Measurements from ENCODE around the gene RAB6B.

RAB6B gene

GRCh38 chr3:133804896-133805295, 90.8 kb downstream of the RAB6B start:
- TF ChIP-seq, protein P1, sequence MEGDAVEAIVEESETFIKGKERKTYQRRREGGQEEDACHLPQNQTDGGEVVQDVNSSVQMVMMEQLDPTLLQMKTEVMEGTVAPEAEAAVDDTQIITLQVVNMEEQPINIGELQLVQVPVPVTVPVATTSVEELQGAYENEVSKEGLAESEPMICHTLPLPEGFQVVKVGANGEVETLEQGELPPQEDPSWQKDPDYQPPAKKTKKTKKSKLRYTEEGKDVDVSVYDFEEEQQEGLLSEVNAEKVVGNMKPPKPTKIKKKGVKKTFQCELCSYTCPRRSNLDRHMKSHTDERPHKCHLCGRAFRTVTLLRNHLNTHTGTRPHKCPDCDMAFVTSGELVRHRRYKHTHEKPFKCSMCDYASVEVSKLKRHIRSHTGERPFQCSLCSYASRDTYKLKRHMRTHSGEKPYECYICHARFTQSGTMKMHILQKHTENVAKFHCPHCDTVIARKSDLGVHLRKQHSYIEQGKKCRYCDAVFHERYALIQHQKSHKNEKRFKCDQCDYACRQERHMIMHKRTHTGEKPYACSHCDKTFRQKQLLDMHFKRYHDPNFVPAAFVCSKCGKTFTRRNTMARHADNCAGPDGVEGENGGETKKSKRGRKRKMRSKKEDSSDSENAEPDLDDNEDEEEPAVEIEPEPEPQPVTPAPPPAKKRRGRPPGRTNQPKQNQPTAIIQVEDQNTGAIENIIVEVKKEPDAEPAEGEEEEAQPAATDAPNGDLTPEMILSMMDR (IDR thresholded peaks at IDR 0.05; ENCODE audit: borderline replicate concordance, control extremely low read depth, extremely low read depth, insufficient read depth, missing control alignments) = no peak
- in situ Hi-C loops (cut with MboI; ENCODE audit: low sequenced_read_pairs, unreplicated experiment) = no loop called here
- DNase-seq (ENCODE audit: low spot score) = no peak

- in situ Hi-C loops (cut with MboI; ENCODE audit: low sequenced_read_pairs, unreplicated experiment) = no loop called here
- no peak for DNase-seq (ENCODE audit: low spot score)
- TF ChIP-seq, protein P1 (IDR thresholded peaks at IDR 0.05; ENCODE audit: borderline replicate concordance, control extremely low read depth, extremely low read depth, insufficient read depth, missing control alignments) = no peak
These were observed 92.2 kb downstream of the RAB6B start for GRCh38 chr3:133803469-133803868.

DNA sequence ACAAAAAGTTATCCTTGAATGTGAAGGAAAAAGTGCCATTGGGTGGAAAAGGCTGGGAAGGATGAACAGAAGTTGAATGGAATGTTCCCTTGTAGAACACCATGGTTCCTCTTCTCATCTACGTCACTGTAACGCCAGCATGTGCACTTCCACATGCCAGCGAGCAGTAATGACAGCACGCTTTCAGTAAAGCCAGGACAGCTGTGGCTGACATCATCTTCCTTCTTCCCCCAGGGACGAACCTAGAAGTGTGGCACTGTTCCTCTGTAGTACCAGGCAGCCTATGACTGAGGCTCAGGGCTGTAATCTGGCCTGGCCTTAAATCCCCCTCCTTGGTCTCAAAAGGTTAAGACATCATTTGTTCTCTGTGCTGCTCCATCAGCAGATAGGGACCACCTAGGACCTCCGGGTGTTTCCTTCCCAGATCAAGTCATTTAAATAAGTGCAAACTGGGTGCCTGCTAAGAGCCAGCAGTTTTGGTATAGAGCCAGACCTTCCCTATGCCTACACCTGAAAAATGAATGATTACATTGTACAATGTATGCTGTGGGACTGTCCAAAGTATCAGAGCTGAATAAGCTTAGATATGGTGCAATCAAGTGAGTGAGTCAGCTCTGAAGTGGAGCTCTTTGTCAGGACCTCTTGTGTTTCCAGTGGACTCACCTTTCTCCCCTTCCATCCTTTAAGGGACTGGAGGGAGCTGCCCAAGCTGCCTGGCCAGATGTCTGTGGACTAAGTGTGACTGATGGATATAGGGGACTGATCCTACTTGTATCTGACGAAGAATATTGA, 95.7 kb downstream of the RAB6B start:
- TF ChIP-seq, protein P1 (IDR thresholded peaks at IDR 0.05; ENCODE audit: borderline replicate concordance, control extremely low read depth, extremely low read depth, insufficient read depth, missing control alignments) = no peak

DNA sequence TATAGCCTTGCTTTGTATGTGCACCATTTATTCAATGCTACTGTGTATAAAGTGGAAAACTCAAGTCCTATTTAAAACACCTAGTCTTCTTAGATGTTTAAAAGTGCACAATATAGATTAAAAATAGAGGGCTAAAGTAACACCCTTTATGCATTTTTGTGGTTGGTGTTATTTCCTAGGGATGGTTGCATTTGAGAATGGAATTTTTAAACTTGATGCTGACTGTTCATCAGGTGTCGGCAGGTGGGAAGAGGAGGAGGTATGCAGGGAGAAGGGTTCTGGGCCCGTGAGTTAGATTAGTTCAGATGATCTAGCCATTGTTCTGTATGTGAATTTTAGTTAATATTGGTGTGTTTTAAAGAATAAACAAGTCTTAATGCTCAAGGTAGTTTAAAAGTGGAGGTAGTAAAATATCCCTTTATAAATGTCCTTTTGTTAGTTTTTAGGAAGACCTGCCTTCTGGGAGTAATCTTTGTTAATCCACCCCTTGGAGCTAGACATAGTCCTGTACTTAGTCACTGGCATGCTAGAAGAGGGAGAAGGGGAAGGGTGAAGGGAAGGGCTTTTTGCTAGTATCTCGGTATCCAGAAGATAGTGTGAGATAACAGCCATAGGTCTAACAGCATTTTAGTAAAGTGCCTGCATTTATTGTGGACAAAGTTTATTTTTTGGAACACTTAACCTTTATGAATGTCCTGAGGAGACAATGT, 98.1 kb downstream of the RAB6B start:
- TF ChIP-seq, protein P1 (IDR thresholded peaks at IDR 0.05; ENCODE audit: borderline replicate concordance, control extremely low read depth, extremely low read depth, insufficient read depth, missing control alignments) = no peak
- in situ Hi-C loops (cut with MboI; ENCODE audit: low sequenced_read_pairs, unreplicated experiment) = no loop called here
- DNase-seq (ENCODE audit: low spot score) = no peak

More for the DNA sequence above, 95.7 kb downstream of the RAB6B start:
- no peak for DNase-seq (ENCODE audit: low spot score)
- in situ Hi-C loops (cut with MboI; ENCODE audit: low sequenced_read_pairs, unreplicated experiment) = no loop called here

DNA sequence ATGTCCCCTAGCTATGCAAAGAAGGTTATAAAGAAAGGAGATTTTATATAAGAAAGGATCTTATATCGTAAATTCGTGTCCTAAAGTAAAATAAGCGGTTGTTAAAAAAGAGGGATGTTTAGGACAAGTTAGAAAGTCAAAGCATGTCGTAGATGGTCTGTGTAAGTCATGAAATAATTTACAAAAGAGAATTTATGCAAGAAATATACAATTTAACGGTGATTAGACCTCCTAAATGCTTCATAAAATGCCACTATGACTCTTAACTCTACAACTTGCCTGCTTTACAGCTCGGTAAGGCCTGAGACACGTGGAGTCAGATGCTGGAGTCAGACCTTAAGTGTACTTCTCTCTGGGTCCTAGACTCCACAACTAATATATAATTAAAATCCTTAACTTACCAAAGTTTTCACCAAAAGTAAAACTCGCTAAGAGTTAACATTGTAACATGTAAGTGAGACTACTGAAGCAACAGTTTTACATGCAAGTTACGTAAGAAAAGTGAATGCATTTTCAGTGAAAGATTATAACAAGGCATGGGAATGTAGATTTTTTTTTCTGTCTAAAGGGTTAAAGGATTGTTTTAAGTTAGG, 103.4 kb downstream of the RAB6B start:
- in situ Hi-C loops (cut with MboI; ENCODE audit: low sequenced_read_pairs, unreplicated experiment) = no loop called here
- DNase-seq (ENCODE audit: low spot score) = no peak
- TF ChIP-seq, protein P1 (IDR thresholded peaks at IDR 0.05; ENCODE audit: borderline replicate concordance, control extremely low read depth, extremely low read depth, insufficient read depth, missing control alignments) = no peak

- TF ChIP-seq, protein P1 (IDR thresholded peaks at IDR 0.05; ENCODE audit: borderline replicate concordance, control extremely low read depth, extremely low read depth, insufficient read depth, missing control alignments) = no peak
- in situ Hi-C loops (cut with MboI; ENCODE audit: low sequenced_read_pairs, unreplicated experiment) = no loop called here
- no peak for DNase-seq (ENCODE audit: low spot score)
These were observed 107.7 kb downstream of the RAB6B start for GRCh38 chr3:133788024-133788423.

Measured in GM13976 (cell line).